Measurements from ENCODE around the gene TRAPPC2.

- TF ChIP-seq CTCF (IDR thresholded peaks at IDR 0.05) (no peak), POLR2A (IDR thresholded peaks at IDR 0.05) (no peak)
Observed at GRCh38 chrX:13719192-13719856, 15.1 kb downstream of the TRAPPC2 start.

Data from uterus (tissue), 2 donors.